ENCODE measurements around the gene OTOGL.
A peak's percentile ranks its signal among the peaks of the same experiment; 100 is the strongest.
"Not testable (repeated sequence)": the region's sequence is repeated elsewhere in the genome, so short reads cannot be mapped to it uniquely, and the experiment has no call there.

The OTOGL gene

GRCh38 chr12:80233926-80234325, 134.6 kb downstream of the OTOGL start:
- peak; percentile 62 for DNase-seq

GRCh38 chr12:80234667-80235066, 135.3 kb downstream of the OTOGL start:
- DNase-seq = no peak

GRCh38 chr12:80235944-80236343, 136.6 kb downstream of the OTOGL start:
- DNase-seq = no peak

- DNase-seq = no peak
These were observed 140.5 kb downstream of the OTOGL start for GRCh38 chr12:80239867-80240266.

GRCh38 chr12:80241576-80242273, 142.4 kb downstream of the OTOGL start:
- no peak for DNase-seq

- no peak for DNase-seq
These were observed 143.0 kb downstream of the OTOGL start for GRCh38 chr12:80242321-80242720.

GRCh38 chr12:80249581-80249980, 150.2 kb downstream of the OTOGL start:
- not testable (repeated sequence) for DNase-seq

- no peak for DNase-seq
These were observed 158.6 kb downstream of the OTOGL start for GRCh38 chr12:80257920-80258319.

- no peak for DNase-seq
These were observed 160.9 kb downstream of the OTOGL start for GRCh38 chr12:80260269-80260668.

GRCh38 chr12:80261403-80261802, 162.1 kb downstream of the OTOGL start:
- DNase-seq = no peak

GRCh38 chr12:80262346-80262745, 163.0 kb downstream of the OTOGL start:
- no peak for DNase-seq

GRCh38 chr12:80262771-80263170, 163.4 kb downstream of the OTOGL start:
- DNase-seq = no peak

GRCh38 chr12:80264386-80264785, 165.0 kb downstream of the OTOGL start:
- DNase-seq = no peak

GRCh38 chr12:80264891-80265290, 165.6 kb downstream of the OTOGL start:
- DNase-seq = no peak

GRCh38 chr12:80268924-80269749, 169.8 kb downstream of the OTOGL start:
- DNase-seq = peak; percentile 32

- DNase-seq = peak; percentile 61
These were observed 170.6 kb downstream of the OTOGL start for GRCh38 chr12:80269803-80270552.

- no peak for DNase-seq
These were observed 172.4 kb downstream of the OTOGL start for GRCh38 chr12:80271780-80272179.

GRCh38 chr12:80272387-80272915, 173.1 kb downstream of the OTOGL start:
- peak; percentile 35 for DNase-seq

GRCh38 chr12:80273144-80273543, 173.8 kb downstream of the OTOGL start:
- DNase-seq = no peak

- no peak for DNase-seq
These were observed 178.4 kb downstream of the OTOGL start for GRCh38 chr12:80277732-80278131.

GRCh38 chr12:80282226-80282625, 182.9 kb downstream of the OTOGL start:
- no peak for DNase-seq

- no peak for DNase-seq
These were observed 183.4 kb downstream of the OTOGL start for GRCh38 chr12:80282761-80283160.

- DNase-seq = no peak
These were observed 191.9 kb downstream of the OTOGL start for GRCh38 chr12:80291108-80291754.
